Measurements from ENCODE around the gene LETM1.
A peak's percentile ranks its signal among the peaks of the same experiment; 100 is the strongest.

DNA sequence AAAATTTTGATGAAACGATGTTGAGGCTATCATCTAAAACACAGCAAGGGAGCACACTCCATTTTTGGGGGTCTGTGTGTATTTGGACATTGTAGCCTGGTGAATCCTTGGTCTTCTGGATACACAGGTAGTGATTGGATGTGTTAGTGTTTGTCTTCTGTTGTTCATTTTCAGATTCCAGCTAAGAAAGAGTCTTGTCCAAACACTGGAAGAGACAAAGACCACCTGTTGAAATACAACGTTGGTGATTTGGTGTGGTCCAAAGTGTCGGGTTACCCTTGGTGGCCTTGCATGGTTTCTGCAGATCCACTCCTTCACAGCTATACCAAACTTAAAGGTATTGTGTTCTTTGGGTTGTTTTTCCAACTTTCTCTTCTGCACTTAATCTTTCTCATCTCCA lies 48.1 kb upstream of the LETM1 start:
- TF ChIP-seq, protein P1, sequence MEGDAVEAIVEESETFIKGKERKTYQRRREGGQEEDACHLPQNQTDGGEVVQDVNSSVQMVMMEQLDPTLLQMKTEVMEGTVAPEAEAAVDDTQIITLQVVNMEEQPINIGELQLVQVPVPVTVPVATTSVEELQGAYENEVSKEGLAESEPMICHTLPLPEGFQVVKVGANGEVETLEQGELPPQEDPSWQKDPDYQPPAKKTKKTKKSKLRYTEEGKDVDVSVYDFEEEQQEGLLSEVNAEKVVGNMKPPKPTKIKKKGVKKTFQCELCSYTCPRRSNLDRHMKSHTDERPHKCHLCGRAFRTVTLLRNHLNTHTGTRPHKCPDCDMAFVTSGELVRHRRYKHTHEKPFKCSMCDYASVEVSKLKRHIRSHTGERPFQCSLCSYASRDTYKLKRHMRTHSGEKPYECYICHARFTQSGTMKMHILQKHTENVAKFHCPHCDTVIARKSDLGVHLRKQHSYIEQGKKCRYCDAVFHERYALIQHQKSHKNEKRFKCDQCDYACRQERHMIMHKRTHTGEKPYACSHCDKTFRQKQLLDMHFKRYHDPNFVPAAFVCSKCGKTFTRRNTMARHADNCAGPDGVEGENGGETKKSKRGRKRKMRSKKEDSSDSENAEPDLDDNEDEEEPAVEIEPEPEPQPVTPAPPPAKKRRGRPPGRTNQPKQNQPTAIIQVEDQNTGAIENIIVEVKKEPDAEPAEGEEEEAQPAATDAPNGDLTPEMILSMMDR (IDR thresholded peaks at IDR 0.05; ENCODE audit: extremely low read depth in 1 of 2, insufficient read depth in 1 of 2, low read depth in 1 of 2, low read length in 2 of 2) = no peak
- TF ChIP-seq POLR2AphosphoS5 (IDR thresholded peaks at IDR 0.05; ENCODE audit: insufficient read depth, low read depth, low read length) (no peak), POLR2A (IDR thresholded peaks at IDR 0.05; ENCODE audit: low read depth, low read length) (peak; percentile 18), FOS (IDR thresholded peaks at IDR 0.05; ENCODE audit: borderline replicate concordance, insufficient read depth, low read length) (no peak), EZH2 (IDR thresholded peaks at IDR 0.05; ENCODE audit: borderline replicate concordance, low read depth, low read length, severe bottlenecking) (no peak), MYC (IDR thresholded peaks at IDR 0.05; ENCODE audit: low read depth, low read length) (no peak), GATA2 (IDR thresholded peaks at IDR 0.05; ENCODE audit: insufficient read depth, insufficient read length, low read depth, low read length) (no peak), JUN (IDR thresholded peaks at IDR 0.05; ENCODE audit: borderline replicate concordance, insufficient read depth, insufficient read length, low read depth) (no peak)
- TF ChIP-seq, protein P2, sequence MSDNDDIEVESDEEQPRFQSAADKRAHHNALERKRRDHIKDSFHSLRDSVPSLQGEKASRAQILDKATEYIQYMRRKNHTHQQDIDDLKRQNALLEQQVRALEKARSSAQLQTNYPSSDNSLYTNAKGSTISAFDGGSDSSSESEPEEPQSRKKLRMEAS (IDR thresholded peaks at IDR 0.05; ENCODE audit: insufficient read depth, insufficient read length) = no peak

Data from endothelial cell of umbilical vein (primary cell).